ENCODE data around the gene ABHD12B. TPM values are rescaled to one million over a fixed set of nuclear protein-coding genes. Genes with fewer than 3 reads are reported as not detected.

Gene ABHD12B
- total RNA-seq, 1 experiment from 2014 or later, result not detected

- Histone ChIP-seq H3K36me3 (no peaks in the 10 kb centered on the region), H3K27ac (no peak overlapping the region), H3K27me3 (no peaks in the 10 kb centered on the region), H3K9me3 (replicated peaks) (no peaks in the 10 kb centered on the region), H3K4me3 (no peak overlapping the region), H3K4me1 (no peaks in the 10 kb centered on the region)
- no peak for DNase-seq
These were observed 38.8 kb upstream of the ABHD12B start for GRCh38 chr14:50832935-50833630.

GRCh38 chr14:50834802-50835276, 37.0 kb upstream of the ABHD12B start:
- no peak overlapping the region for H3K4me3 ChIP-seq
- no peaks in the 10 kb centered on the region for H3K36me3 ChIP-seq
- H3K27me3 ChIP-seq, result no peaks in the 10 kb centered on the region
- H3K27ac ChIP-seq, result no peak overlapping the region
- no peaks in the 10 kb centered on the region for H3K4me1 ChIP-seq
- H3K9me3 ChIP-seq (replicated peaks), result no peaks in the 10 kb centered on the region
- no peak for DNase-seq

GRCh38 chr14:50835280-50835679, 36.6 kb upstream of the ABHD12B start:
- Histone ChIP-seq H3K36me3 (no peaks in the 10 kb centered on the region), H3K4me3 (no peak overlapping the region), H3K27me3 (no peaks in the 10 kb centered on the region), H3K9me3 (replicated peaks) (no peaks in the 10 kb centered on the region), H3K4me1 (no peaks in the 10 kb centered on the region), H3K27ac (no peak overlapping the region)
- peak in 1 of 2 experiments; percentile 13 for DNase-seq

GRCh38 chr14:50836515-50836914, 35.3 kb upstream of the ABHD12B start:
- no peaks in the 10 kb centered on the region for H3K9me3 ChIP-seq (replicated peaks)
- no peak overlapping the region for H3K27ac ChIP-seq
- no peak for DNase-seq
- no peaks in the 10 kb centered on the region for H3K36me3 ChIP-seq
- H3K4me3 ChIP-seq, result no peak overlapping the region
- no peaks in the 10 kb centered on the region for H3K4me1 ChIP-seq
- no peaks in the 10 kb centered on the region for H3K27me3 ChIP-seq

GRCh38 chr14:50837271-50837670, 34.6 kb upstream of the ABHD12B start:
- Histone ChIP-seq H3K9me3 (replicated peaks) (no peaks in the 10 kb centered on the region), H3K27ac (no peak overlapping the region), H3K4me3 (no peak overlapping the region), H3K36me3 (no peaks in the 10 kb centered on the region), H3K4me1 (no peaks in the 10 kb centered on the region), H3K27me3 (no peaks in the 10 kb centered on the region)
- DNase-seq, result no peak

- H3K4me3 ChIP-seq, result no peak overlapping the region
- H3K27me3 ChIP-seq, result no peaks in the 10 kb centered on the region
- H3K4me1 ChIP-seq, result no peaks in the 10 kb centered on the region
- H3K36me3 ChIP-seq, result no peaks in the 10 kb centered on the region
- DNase-seq, result no peak
- H3K27ac ChIP-seq, result no peak overlapping the region
- no peaks in the 10 kb centered on the region for H3K9me3 ChIP-seq (replicated peaks)
These were observed 33.9 kb upstream of the ABHD12B start for GRCh38 chr14:50837850-50838470.

- H3K4me1 ChIP-seq, result no peaks in the 10 kb centered on the region
- H3K9me3 ChIP-seq (replicated peaks), result no peaks in the 10 kb centered on the region
- no peak for DNase-seq
- no peaks in the 10 kb centered on the region for H3K36me3 ChIP-seq
- no peak overlapping the region for H3K4me3 ChIP-seq
- H3K27me3 ChIP-seq, result no peaks in the 10 kb centered on the region
- no peak overlapping the region for H3K27ac ChIP-seq
These were observed 32.8 kb upstream of the ABHD12B start for GRCh38 chr14:50839048-50839447.

- no peaks in the 10 kb centered on the region for H3K4me1 ChIP-seq
These were observed 32.2 kb upstream of the ABHD12B start for GRCh38 chr14:50839691-50840090.

GRCh38 chr14:50844391-50844790, 27.5 kb upstream of the ABHD12B start:
- no peaks in the 10 kb centered on the region for H3K9me3 ChIP-seq (replicated peaks)
- no peak for DNase-seq
- no peak overlapping the region for H3K4me3 ChIP-seq
- no peaks in the 10 kb centered on the region for H3K36me3 ChIP-seq
- H3K27me3 ChIP-seq, result no peaks in the 10 kb centered on the region
- H3K27ac ChIP-seq, result no peak overlapping the region
- H3K4me1 ChIP-seq, result no peaks in the 10 kb centered on the region

More at GRCh38 chr14:50839691-50840090, 32.2 kb upstream of the ABHD12B start:
- Histone ChIP-seq H3K36me3 (no peaks in the 10 kb centered on the region), H3K4me3 (no peak overlapping the region), H3K27me3 (no peaks in the 10 kb centered on the region), H3K27ac (no peak overlapping the region), H3K9me3 (replicated peaks) (no peaks in the 10 kb centered on the region)
- DNase-seq, result no peak

GRCh38 chr14:50845166-50845565, 26.7 kb upstream of the ABHD12B start:
- Histone ChIP-seq H3K9me3 (replicated peaks) (no peaks in the 10 kb centered on the region), H3K27ac (no peak overlapping the region), H3K4me3 (no peak overlapping the region), H3K36me3 (no peaks in the 10 kb centered on the region), H3K27me3 (no peaks in the 10 kb centered on the region), H3K4me1 (no peaks in the 10 kb centered on the region)
- no peak for DNase-seq

- H3K9me3 ChIP-seq (replicated peaks), result no peaks in the 10 kb centered on the region
- no peak for DNase-seq
- no peak overlapping the region for H3K4me3 ChIP-seq
- H3K4me1 ChIP-seq, result no peaks in the 10 kb centered on the region
- H3K36me3 ChIP-seq, result no peaks in the 10 kb centered on the region
- H3K27ac ChIP-seq, result no peak overlapping the region
- H3K27me3 ChIP-seq, result no peaks in the 10 kb centered on the region
These were observed 25.5 kb upstream of the ABHD12B start for GRCh38 chr14:50846226-50846880.

- Histone ChIP-seq H3K27me3 (no peaks in the 10 kb centered on the region), H3K36me3 (no peaks in the 10 kb centered on the region), H3K27ac (no peak overlapping the region), H3K9me3 (replicated peaks) (no peaks in the 10 kb centered on the region), H3K4me3 (no peak overlapping the region), H3K4me1 (peaks cover under 1% of the 10 kb centered on the region)
- no peak for DNase-seq
These were observed 18.0 kb upstream of the ABHD12B start for GRCh38 chr14:50853891-50854290.

- no peaks in the 10 kb centered on the region for H3K36me3 ChIP-seq
- no peaks in the 10 kb centered on the region for H3K27me3 ChIP-seq
- H3K9me3 ChIP-seq (replicated peaks), result no peaks in the 10 kb centered on the region
- no peak for DNase-seq
- H3K4me1 ChIP-seq, result peaks cover 4% of the 10 kb centered on the region
- no peak overlapping the region for H3K27ac ChIP-seq
- H3K4me3 ChIP-seq, result no peak overlapping the region
These were observed 17.3 kb upstream of the ABHD12B start for GRCh38 chr14:50854521-50854920.

GRCh38 chr14:50855558-50855957, 16.3 kb upstream of the ABHD12B start:
- DNase-seq, result no peak
- H3K27me3 ChIP-seq, result no peaks in the 10 kb centered on the region
- no peak overlapping the region for H3K4me3 ChIP-seq
- H3K4me1 ChIP-seq, result peaks cover 4% of the 10 kb centered on the region
- no peaks in the 10 kb centered on the region for H3K9me3 ChIP-seq (replicated peaks)
- no peak overlapping the region for H3K27ac ChIP-seq
- H3K36me3 ChIP-seq, result no peaks in the 10 kb centered on the region

- H3K36me3 ChIP-seq, result no peaks in the 10 kb centered on the region
- no peaks in the 10 kb centered on the region for H3K27me3 ChIP-seq
- H3K27ac ChIP-seq, result no peak overlapping the region
- no peaks in the 10 kb centered on the region for H3K9me3 ChIP-seq (replicated peaks)
- peaks cover 4% of the 10 kb centered on the region for H3K4me1 ChIP-seq
- H3K4me3 ChIP-seq, result no peak overlapping the region
- no peak for DNase-seq
These were observed 15.2 kb upstream of the ABHD12B start for GRCh38 chr14:50856660-50857059.
